GM18517 (cell line): ENCODE data around the gene ALDH9A1.
"Not testable (repeated sequence)": the region's sequence is repeated elsewhere in the genome, so short reads cannot be mapped to it uniquely, and the experiment has no call there.

Experiments
- ATAC-seq: cut with Tn5 transposase; IDR thresholded peaks from one replicate; pipeline ENCODE4 v1.9.1; 2021; ENCODE audit warnings: mild to moderate bottlenecking, moderate library complexity; ENCODE audit not compliant: unreplicated experiment

The ALDH9A1 gene

DNA sequence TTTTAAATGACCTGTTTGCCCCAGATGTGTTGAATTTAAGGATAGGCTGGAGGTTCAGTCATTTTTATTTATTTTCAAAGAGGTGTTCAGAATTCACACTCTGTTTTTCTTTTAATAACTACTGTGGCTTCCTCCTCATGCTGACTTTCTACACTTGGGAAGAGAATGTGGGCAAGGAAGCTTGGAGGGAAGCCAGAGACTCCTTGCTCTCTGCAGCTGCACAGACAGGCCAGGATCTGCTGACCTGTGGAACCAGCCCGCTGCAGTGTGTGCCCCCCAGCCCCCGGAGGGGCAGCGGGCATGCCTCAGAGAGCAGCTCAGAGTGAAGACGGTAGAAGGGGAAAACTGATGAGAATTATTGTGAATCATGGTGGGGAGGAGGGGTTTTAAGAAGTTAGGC is 50.4 kb downstream of the ALDH9A1 start:
- ATAC-seq: no peak

DNA sequence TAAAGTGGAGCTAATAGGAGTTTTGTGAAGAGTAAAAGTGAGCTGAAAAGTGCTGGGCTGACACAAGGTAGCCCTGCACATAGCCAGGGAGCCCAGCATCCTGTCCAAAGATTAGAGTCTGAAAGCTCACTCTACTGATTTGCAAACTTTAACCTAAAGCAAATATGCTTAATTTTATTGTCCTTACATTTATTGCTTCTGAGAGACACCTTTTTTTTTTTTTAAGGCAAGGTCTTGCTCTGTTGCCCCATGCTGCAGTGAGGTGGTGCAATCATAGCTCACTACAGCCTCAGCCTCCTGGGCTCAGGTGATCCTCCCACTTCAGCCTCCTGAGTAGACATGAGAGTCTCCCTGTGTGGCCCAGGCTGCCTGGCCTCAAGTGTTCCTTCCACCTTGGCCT is 50.8 kb downstream of the ALDH9A1 start:
- ATAC-seq: no peak

DNA sequence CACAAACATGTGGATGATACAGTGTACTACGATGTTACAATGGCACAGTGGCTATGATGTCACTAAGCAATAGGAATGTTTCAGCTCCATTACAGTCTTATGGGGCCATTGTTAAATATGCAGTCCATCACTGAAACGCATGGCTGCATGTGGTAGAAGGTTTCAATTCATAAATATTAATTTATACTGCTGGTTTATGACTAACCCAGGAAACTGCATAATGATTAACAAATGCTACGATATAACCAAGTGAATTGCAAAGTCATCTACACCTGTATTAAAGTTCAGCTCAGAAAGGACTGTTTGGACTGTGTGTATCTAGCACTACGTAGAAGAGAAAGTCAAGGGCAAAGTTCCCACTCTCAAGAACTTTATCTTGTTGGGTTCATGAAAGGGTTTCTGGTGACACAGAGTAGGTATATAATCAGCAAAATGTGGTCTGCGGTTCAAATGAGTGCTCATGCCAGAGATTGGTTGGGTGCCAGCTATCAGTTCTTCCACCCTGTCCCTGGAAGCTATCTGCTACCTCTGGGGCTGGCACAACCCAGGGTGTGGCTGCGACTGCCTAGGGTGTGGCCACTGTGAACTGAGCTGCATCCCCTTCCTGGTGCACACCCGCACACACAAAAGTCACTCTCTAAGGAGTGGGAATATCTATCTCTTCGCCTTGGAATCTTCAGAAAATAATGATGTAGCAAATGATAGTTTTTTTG is 52.6 kb downstream of the ALDH9A1 start:
- no peak for ATAC-seq

DNA sequence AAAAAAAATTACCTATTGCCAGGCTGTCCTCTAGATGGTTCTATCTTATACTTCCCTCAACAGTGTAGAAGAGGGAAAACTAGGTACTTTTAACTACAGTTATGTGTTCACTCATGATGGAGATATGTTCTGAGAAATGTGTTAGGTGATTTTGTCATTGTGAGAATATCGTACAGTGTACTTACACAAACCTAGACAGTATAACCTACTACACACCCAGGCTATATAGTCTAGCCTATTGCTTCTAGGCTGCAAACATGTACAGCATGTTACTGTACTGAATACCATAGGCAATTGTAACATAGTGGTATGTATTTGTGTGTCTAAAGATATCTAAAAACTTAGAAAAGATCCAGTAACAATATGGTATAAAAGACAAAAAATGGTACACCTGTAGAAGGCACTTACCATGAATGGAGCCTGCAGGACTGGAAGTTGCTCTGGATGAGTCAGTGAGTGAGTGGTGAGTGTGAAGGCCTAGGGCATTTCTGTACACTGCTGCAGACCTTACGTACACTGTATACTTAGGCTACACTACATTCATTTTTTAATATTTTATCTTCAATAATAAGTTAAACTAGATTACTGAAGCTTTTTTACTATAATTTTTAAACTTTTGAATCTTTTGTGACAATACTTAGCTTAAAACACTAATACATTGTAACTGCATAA is 54.2 kb downstream of the ALDH9A1 start:
- ATAC-seq: no peak

DNA sequence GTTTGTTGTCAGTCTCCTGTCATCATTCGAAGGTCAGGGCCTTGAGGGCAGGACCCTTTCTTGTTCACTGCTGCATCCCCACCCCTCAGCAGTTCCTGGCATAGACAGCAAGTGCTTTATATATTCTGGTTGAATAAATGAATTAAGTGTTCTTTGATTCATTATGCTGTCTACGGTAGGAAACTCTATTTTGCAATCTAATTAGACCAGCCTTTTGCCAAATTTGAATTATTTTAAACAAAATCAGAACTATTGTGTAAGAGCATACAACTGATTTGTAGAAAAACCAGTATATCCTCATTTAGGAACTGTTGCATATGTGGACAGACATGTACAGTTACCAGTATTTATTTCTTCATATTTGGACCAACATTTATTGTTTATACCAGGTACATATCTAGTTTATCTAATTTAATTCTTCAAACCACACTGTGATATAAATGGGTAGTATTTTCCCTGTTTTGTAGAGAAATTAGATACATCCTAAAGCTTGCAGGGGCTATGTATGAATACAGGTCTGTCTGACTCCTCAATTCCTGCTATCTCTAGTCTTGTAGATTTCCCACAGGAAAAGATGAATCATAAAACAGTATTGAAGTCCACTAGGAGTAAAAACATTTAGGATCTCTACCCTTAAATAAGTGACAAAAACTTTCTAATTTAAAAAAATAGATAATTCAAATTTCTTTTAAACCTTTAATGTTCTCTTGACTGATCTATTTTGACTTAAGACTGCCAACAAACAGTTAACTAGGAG is 57.0 kb downstream of the ALDH9A1 start:
- no peak for ATAC-seq

DNA sequence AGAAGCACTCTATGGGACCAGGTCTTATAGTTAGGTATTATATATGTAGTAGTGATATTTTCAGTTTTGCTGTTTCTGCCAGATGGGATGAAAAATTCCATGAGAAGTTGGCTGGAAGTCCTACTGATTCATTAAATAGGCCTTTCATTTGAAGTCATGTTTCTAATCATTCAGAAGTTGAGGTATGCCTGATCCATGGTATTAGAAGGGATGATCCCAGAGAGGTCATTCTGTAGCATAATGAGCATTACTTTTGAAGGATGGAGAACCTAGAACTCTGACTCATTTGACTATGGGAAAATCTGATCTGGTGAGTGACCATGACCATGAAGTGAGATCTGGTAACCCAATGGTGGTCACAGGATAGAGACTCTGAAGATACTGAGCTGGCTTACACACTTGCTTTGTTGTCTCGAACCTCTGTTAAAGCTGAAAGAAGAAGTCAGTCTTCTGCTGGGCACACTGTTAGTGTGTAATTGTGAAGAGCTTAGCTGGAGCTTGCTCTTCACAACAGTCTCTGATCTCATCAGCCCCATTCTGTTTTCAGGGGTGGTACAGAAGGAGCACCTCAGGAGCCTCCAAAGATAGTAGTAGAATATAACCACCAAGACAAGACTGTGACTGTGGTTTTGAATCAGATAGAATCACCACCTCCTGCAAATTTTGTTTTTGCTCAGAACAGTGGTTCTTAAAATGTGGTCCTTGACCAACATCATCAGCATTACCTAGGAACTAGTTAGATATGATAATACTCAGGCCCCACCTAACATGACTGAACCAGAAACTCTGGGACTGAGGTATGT is 58.3 kb downstream of the ALDH9A1 start:
- ATAC-seq: no peak

DNA sequence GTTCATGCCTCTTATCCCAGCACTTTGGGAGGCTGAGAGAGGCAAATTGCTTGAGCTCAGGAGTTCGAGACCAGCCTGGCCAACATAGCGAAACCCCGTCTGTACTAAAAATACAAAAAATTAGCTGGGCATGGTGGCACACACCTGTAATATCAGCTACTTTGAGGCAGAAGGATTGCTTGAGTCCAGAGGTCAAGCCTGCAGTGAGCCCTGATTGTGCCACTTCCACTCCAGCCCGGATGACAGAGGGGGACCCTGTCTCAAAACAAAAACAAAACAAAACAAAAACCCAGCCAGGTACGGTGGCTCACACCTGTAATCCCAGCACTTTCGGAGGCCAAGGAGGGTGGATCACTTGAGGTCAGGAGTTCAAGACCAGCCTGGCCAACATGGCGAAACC is 60.2 kb downstream of the ALDH9A1 start:
- ATAC-seq: not testable (repeated sequence)

DNA sequence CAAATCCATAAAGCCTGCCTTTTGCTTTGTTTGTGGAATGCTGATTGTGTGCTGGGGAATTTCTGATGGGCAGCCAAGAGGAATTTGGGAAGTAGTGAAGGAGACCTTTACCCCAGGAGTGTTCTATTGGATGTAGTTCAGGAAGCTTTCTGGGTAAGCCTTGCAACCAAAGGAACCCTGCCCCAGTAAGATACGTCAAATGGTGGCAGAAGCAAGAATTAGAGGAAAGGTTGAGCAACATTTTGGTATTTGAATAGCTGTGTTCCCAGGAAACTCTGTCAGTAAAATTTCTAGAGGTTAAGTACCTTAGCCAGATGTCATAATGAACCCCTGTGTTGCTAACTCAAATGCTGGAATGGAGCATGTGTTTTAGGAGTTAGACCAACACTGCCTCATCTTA is 60.9 kb downstream of the ALDH9A1 start:
- ATAC-seq: no peak

DNA sequence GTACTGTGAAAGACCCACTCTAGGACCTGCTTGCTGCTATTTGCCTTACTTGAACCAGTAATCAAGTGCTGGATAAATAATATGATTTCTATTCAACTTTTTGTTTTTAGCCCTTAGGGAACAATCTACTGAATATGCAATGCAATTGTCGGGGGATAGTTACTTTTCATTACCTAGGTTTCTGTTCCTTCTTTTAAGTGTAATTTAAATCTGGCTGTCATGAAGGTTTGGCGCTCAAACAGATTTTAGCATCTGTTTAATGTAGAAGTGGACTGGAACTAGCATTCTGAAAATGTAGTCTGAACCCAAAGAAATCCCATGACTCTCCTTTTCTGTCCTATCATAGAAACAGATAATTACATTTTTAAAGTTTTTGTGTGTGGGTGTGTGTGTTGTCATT is 62.5 kb downstream of the ALDH9A1 start:
- no peak for ATAC-seq

DNA sequence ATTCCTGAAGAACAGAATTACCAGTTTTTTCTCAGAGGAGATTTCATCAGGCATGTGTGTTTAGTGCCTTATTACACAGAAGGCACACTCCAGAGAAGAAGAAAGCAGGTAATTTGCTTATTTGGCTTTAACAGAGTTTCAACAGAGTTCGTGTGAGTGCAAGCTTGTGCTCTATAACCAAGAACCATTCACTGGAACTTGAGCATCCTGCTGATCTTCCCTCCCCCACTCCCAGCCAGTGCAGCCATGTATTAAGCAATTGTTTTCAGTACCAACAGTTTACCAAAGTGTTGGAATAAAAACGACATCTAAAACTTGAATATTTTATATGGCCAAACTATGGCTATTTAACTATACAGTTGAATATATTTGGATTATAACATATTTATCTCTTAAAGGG is 63.0 kb downstream of the ALDH9A1 start:
- no peak for ATAC-seq

DNA sequence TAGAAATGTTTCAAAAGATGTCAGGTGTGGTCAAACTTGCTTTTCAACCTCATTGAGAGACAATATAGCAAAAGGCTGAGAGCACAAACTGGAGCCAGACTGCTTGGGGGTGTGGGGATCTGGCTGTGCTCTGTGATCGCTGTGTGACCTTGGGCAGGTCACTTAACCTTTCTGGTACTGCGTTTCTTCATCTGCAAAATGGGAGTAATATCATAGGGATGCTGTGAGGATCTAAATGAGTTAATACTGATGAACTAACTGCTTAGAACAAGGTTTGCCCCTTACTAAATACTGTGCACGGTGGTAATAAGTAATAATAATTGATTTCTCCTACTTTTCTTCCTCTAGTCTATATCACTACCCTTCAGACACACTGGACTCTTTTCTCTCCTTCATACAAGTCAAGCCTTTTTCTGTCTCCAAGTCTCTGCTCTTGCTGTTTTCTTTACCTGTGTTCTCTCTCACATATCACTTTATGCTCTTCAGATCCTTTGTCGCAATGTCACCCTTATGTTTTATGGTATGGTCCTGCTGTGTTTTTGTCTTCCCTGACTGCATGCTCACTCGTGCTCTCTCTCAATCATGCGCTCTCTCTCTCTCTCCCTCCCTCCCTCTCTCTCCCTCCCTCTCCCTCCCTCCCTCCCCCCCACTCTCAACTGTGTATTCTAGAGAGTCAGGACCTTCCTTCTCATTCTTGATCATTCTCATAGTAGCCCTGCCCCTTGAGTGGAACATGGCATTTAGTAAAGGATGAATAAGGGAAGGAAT is 64.0 kb downstream of the ALDH9A1 start:
- no peak for ATAC-seq

DNA sequence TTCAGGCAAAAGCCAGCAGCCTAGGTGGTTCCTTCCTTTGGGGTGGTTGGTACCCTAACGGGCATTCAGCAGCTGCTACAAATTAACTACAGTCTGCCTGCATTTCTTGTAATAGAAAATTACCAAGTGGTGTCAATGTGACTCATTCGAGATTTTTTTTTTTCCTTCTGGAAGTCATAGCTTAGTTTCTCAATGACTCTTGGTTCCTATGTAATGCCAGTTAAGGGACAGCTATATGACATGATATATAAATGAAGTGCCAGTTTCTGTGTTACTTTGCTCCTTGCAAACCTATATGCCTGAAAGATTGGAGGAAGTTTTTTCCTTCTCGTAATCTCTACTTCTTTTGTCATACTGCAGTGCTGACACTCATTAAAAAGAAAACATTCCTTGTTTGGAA is 64.7 kb downstream of the ALDH9A1 start:
- no peak for ATAC-seq

DNA sequence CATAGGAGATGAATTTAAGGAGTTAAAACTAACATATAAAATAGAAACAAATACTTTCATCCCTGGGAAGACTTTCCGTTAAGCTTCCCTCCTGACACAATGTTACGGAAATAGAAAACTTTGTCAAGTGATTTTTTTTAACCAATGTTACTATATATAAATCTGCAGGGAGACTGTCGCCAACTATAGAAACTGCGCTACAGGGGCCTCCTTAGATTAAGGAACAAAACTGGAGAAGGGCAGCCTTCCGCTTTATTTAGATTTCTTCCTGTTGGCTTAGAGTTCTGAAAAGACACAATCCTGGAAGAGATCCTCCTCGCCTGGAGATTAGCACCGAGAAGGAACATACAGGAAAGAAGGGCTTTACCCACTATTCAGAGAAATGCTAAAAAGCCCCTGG is 65.9 kb downstream of the ALDH9A1 start:
- no peak for ATAC-seq

DNA sequence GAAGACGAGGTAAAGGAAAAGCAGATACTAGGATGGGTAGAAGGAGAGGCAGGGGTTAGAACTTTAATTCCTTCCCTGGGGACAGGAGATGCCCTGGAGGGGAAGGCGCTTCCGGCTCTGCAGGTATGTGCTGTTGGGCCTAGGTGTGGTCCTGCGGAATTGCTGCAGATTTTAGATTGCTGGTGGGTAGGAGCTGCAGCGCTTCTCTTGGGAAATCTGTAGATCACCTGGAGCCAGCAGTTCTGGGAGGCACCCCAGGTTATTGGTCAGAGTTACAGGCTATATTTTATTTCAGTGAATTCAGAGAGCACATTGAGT is 66.3 kb downstream of the ALDH9A1 start:
- no peak for ATAC-seq

DNA sequence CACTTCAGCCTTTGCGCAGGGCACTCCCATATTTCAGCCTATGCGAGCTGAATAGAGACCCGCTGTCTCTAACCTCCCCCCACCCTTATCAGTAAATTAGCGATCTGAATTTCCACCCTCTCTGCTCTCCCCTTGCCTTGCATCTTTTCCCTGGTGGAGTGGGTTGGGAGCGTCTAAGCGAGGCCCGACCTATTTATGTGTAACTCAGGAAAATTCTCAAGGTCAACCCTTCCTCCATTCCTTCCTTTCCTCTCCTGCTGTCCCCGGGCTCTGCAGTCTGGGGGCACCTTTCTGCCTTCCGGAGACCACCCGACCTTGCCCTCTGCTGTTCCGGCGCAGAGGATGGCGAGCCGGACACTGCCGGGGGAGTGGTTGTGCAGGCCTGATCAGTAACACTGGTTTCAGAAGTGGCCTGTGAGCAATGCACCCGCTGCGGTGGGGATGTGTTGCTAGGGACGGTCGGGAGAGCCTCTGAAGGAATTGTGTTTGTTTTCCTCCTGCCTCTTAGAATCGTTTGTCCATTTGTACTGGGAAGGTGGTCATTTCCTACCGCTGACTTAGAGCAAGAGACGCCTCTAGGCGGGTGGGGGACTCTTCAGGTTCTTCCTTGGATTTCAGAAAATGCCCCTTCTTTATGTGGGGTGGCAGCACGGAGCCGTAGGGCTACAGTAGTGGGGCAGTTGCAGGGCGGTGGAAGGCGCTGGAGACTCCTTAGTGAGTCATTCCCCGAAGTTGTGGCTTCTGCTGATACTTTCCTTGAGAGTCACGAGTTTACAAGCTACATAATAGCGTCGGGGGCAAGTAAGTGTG is 66.8 kb downstream of the ALDH9A1 start:
- ATAC-seq: peak; percentile 39

DNA sequence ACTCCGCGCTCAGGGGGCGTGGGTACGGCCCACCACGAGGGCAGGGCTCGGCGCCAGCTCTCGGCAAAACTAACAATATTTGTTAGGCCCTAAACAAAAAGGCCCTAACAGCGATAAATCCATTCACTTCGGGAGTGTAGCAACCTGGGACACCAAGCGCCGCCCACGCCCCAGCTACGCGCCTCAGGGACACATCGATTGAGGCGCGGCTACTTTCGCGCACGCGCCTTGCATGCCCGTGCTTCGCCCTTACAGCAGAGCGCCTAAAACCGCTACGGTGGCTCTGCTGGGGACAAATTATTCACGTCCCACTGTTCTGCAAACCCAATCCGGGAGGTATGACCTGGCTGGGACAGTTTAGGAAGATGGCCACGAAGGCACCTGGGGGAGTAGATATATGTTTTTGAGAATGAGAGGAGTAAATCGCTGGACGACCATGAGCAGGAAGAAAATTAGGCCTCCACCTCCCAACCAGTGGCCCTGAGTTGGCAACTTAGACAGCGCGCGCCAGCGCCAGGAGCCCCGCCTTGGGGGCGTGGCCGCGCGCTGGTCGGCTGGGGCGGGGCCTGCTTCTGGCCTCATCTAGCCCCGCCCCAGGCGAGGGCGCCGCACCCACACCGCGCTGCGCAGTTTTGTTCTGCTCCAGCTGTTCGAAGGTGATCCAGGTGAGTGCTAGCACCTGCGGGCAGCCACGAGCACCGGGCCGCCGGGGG is 67.6 kb downstream of the ALDH9A1 start, which contains the start of gene MGST3:
MGST3 (plus strand) TSS at position 606 of the 713 bp plus-strand sequence. CDS start 18,614 bp downstream, outside the sequence.
- ATAC-seq: peak; percentile 71

DNA sequence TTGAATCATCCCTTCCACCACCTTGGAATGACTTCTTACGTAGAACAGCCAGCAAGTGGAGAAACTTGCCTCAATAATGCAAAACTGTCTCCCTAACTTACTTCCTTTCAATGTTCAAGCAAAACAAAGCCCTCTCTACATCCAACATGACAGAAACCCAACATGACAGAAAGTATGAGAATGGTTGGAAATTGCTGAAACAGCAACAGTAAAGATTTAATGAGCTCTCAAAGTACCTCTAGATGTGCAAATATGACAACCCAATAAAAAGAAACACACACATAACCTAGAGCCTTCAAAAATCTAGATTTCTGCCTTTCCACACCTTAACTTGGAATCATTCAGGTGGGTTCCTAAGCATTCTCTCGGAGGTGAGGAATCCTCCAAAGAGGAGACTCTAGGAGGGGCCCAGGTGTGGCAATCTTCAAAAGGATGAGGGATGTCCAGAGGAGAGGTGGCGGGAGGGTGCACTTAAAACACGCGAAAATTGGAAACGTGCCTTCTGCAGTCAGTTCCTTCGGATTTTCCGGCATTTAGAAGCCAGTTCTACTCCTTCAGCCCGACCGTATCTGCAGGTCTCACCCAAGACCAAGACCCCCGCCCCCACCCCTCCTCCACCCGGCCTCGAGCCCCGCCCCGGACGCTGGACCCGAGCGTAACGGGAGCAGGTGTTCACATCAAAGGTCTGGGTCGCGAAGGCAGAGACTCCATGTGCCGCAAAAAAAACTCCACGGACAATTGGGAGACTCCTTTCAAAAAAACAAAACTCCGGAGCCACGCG is 68.3 kb downstream of the ALDH9A1 start:
- ATAC-seq: peak; percentile 0

DNA sequence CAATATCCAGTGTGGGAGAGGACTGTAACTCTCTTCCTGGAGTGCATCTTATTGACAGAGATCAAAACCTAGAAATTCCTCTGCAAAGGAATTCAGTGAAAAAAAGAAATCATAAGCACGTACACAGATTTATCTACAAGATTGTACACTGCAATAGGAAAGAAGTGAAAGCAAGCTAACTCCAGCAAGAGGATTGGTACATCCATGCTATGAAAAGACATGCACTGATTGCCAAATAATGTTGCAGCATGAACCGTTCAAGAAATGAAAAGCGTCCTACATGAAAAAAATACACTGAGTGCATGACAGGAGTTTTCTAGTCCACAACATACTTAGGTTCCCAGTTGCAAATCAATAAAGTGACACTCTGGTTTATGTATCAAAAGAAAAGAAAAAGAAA is 69.2 kb downstream of the ALDH9A1 start:
- no peak for ATAC-seq
